K562 (cell line): ENCODE data around the gene SLC9A2. TPM values are rescaled to one million over a fixed set of nuclear protein-coding genes. Genes with fewer than 3 reads are reported as not detected.

Experiments used
- BACH1 ChIP-seq: fragments of 200-800 bp; sonication (Bioruptor generic); IDR thresholded peaks from 2 replicates; pipeline ENCODE4 v1.6.1; 2016; ENCODE audit warnings: missing genetic modification characterization, missing compliant biosample characterization
- EP400 ChIP-seq: fragments of 450-650 bp; IDR thresholded peaks from 2 replicates; pipeline ENCODE4 v1.6.1; 2017; ENCODE audit warnings: antibody characterized with exemption, mild to moderate bottlenecking, moderate library complexity
- FOXP1 ChIP-seq: sonication (generic); formaldehyde crosslinking; IDR thresholded peaks from 2 replicates; pipeline ENCODE4 v1.8.0; 2022; ENCODE audit warnings: mild to moderate bottlenecking, missing genetic modification reagents
- GTF2F1 ChIP-seq: IDR thresholded peaks from 2 replicates; pipeline ENCODE4 v1.6.1; 2011; ENCODE audit warnings: low read depth, low read length, improper control_type of control experiment
- HDAC3 ChIP-seq: fragments of 450-650 bp; IDR thresholded peaks from 2 replicates; pipeline ENCODE4 v1.6.1; 2018; ENCODE audit warnings: borderline replicate concordance, mild to moderate bottlenecking, moderate library complexity; ENCODE audit not compliant: partially characterized antibody
- ILF3 ChIP-seq: fragments of 450-650 bp; IDR thresholded peaks from 2 replicates; pipeline ENCODE4 v1.6.1; 2018; ENCODE audit warnings: antibody characterized with exemption, mild to moderate bottlenecking, moderate library complexity, borderline replicate concordance
- KAT8 ChIP-seq: fragments of 450-650 bp; IDR thresholded peaks from 2 replicates; pipeline ENCODE4 v1.6.1; 2016; ENCODE audit warnings: low read depth, mild to moderate bottlenecking
- MBD2 ChIP-seq: sonication (generic); IDR thresholded peaks from 2 replicates; pipeline ENCODE4 v1.6.1; 2016; ENCODE audit warnings: low read depth, borderline replicate concordance
- MCM3 ChIP-seq: fragments of 450-650 bp; IDR thresholded peaks from 2 replicates; pipeline ENCODE4 v1.6.1; 2016
- NEUROD1 ChIP-seq: fragments of 150-350 bp; IDR thresholded peaks from 2 replicates; pipeline ENCODE4 v1.6.1; 2014; ENCODE audit warnings: borderline replicate concordance, low read length, low read depth; ENCODE audit not compliant: partially characterized antibody
- NR4A1 ChIP-seq, 2 experiments: fragments of 250-450 bp in 1 of 2; fragments of 450-650 bp in 1 of 2; sonication (Bioruptor Pico) in 1 of 2; IDR thresholded peaks; 2 replicates each; pipeline versions ENCODE4 v1.4.0 to v1.6.1; 2016 to 2020; ENCODE audit warnings: mild to moderate bottlenecking in 2 of 2, missing compliant biosample characterization in 1 of 2, missing genetic modification characterization in 1 of 2, moderate library complexity in 1 of 2
- NRF1 ChIP-seq, 2 experiments: fragments of 450-650 bp; IDR thresholded peaks in 1 of 2; conservative IDR thresholded peaks in 1 of 2; 2 replicates each; pipeline ENCODE4 v1.6.1; 2014; ENCODE audit warnings: mild to moderate bottlenecking in 2 of 2
- RUNX1 ChIP-seq: sonication (generic); IDR thresholded peaks from 2 replicates; pipeline ENCODE4 v1.6.1; 2016; ENCODE audit warnings: antibody characterized with exemption, low read depth
- TSC22D4 ChIP-seq: fragments of 450-650 bp; IDR thresholded peaks from 2 replicates; pipeline ENCODE4 v1.6.1; 2016; ENCODE audit warnings: missing genetic modification characterization, missing biosample characterization, control low read depth
- ZNF507 ChIP-seq: conservative IDR thresholded peaks from 2 replicates; pipeline ENCODE4 v1.6.1; 2017; ENCODE audit warnings: missing genetic modification characterization, missing compliant biosample characterization
- ZNF695 ChIP-seq: fragments of 450-650 bp; formaldehyde crosslinking; IDR thresholded peaks from 2 replicates; pipeline ENCODE4 v1.4.0; 2020; ENCODE audit warnings: mild to moderate bottlenecking, moderate library complexity
- polyA plus RNA-seq, 8 experiments: library from polyadenylated mRNA; depleted of rRNA in 4 of 8; stranded (reverse) in 5 of 8; unstranded in 3 of 8; fragments of >200 nt; fragmentation: Nextera tagmentation in 2 of 8; fragmentation: Illumina TruSeq in 1 of 8; extraction: Ambion mirVana in 2 of 8; extraction: Trizol in 1 of 8; gene quantifications; 2 replicates each; pipeline versions ENCODE4 v1.2.1 to v1.2.3, GENCODE V29; 2011 to 2014; ENCODE audit warnings: inconsistent platforms in 1 of 8, missing spikeins in 1 of 8
- total RNA-seq, 7 experiments: library from RNA; depleted of rRNA in 6 of 7; stranded (reverse); fragments of >200 nt in 6 of 7; fragmentation: Illumina TruSeq in 2 of 7; extraction: Trizol in 2 of 7; gene quantifications; 2 replicates each; pipeline versions ENCODE4 v1.2.1 to v1.2.3, GENCODE V29; 2011 to 2021; ENCODE audit warnings: low replicate concordance in 1 of 7
- TF ChIP-seq, protein P1 (sequence below): fragments of 450-650 bp; IDR thresholded peaks from 2 replicates; pipeline ENCODE4 v1.6.1; 2017; ENCODE audit warnings: antibody characterized with exemption, mild to moderate bottlenecking
- TF ChIP-seq, protein P2 (sequence below): fragments of 250-450 bp; sonication (Bioruptor Pico); IDR thresholded peaks from 2 replicates; pipeline ENCODE4 v1.8.0; 2021; ENCODE audit warnings: moderate library complexity, mild to moderate bottlenecking, inconsistent platforms
- TF ChIP-seq, protein P3 (sequence below): fragments of 450-650 bp; formaldehyde crosslinking; IDR thresholded peaks from 2 replicates; pipeline ENCODE4 v1.4.0; 2020; ENCODE audit warnings: mild to moderate bottlenecking, mixed read lengths
- TF ChIP-seq, protein P4 (sequence below), 2 experiments: IDR thresholded peaks; 2 replicates each; pipeline ENCODE4 v1.6.1; 2012; ENCODE audit warnings: improper control_type of control experiment in 2 of 2, low read depth in 2 of 2, low read length in 2 of 2, borderline replicate concordance in 1 of 2

The SLC9A2 gene
- total and polyA plus RNA-seq, 9 of the 15 experiments (the other 6 are each of a cell fraction or from before 2014, with no cell fraction given) = 0.45 to 3.3 (median 1.6) TPM

DNA sequence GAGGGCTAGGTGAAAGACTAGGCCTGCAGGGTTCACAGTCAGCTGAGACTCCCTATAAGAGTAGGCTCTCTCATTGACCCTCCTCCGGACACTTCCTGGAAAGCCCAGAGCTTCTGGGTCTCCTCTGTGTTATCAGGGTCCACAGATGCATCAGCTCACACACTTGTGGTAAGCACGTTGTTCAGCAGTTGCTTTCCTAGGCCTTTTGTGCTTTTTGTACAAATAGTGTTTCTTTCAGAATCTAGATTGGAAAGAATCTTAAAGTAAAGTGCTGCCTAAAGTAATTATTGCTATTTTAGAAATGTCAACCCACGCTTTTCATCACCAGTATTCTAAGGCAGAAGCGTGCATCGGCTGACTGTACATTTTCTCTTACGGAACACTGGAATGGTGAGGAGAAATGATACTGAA lies 15.5 kb downstream of the SLC9A2 start (continued):
- TF ChIP-seq, protein P1, sequence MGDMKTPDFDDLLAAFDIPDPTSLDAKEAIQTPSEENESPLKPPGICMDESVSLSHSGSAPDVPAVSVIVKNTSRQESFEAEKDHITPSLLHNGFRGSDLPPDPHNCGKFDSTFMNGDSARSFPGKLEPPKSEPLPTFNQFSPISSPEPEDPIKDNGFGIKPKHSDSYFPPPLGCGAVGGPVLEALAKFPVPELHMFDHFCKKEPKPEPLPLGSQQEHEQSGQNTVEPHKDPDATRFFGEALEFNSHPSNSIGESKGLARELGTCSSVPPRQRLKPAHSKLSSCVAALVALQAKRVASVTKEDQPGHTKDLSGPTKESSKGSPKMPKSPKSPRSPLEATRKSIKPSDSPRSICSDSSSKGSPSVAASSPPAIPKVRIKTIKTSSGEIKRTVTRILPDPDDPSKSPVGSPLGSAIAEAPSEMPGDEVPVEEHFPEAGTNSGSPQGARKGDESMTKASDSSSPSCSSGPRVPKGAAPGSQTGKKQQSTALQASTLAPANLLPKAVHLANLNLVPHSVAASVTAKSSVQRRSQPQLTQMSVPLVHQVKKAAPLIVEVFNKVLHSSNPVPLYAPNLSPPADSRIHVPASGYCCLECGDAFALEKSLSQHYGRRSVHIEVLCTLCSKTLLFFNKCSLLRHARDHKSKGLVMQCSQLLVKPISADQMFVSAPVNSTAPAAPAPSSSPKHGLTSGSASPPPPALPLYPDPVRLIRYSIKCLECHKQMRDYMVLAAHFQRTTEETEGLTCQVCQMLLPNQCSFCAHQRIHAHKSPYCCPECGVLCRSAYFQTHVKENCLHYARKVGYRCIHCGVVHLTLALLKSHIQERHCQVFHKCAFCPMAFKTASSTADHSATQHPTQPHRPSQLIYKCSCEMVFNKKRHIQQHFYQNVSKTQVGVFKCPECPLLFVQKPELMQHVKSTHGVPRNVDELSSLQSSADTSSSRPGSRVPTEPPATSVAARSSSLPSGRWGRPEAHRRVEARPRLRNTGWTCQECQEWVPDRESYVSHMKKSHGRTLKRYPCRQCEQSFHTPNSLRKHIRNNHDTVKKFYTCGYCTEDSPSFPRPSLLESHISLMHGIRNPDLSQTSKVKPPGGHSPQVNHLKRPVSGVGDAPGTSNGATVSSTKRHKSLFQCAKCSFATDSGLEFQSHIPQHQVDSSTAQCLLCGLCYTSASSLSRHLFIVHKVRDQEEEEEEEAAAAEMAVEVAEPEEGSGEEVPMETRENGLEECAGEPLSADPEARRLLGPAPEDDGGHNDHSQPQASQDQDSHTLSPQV = peak; percentile 72; the same call in 1 of the 2 replicates
- TF ChIP-seq TSC22D4 (tag) = no peak
- 0 out of 2 replicates have a peak, but pooled peaks have one; percentile 20 for TF ChIP-seq GTF2F1
- no peak for TF ChIP-seq FOXP1 (CRISPR knock-in tag)
- no peak for TF ChIP-seq KAT8
- TF ChIP-seq HDAC3 = peak; percentile 10
- TF ChIP-seq, protein P2, sequence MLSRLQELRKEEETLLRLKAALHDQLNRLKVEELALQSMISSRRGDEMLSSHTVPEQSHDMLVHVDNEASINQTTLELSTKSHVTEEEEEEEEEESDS (CRISPR knock-in tag) = no peak
- TF ChIP-seq MBD2 = peak; percentile 46; the same call in 1 of the 2 replicates
- TF ChIP-seq NR4A1 (CRISPR knock-in tag; IDR thresholded peaks at IDR 0.05) = no peak
- no peak for TF ChIP-seq NR4A1 (tag; IDR thresholded peaks at IDR 0.05)
- 0 out of 2 replicates have a peak, but pooled peaks have one; percentile 63 for TF ChIP-seq RUNX1
- no peak for TF ChIP-seq ILF3
- no peak for TF ChIP-seq MCM3
- TF ChIP-seq EP400 = peak; percentile 60
- no peak for TF ChIP-seq NRF1 (conservative IDR thresholded peaks at IDR 0.05 in 1 of 2, IDR thresholded peaks at IDR 0.05 in 1 of 2)
- no peak for TF ChIP-seq ZNF507
- TF ChIP-seq, protein P3, sequence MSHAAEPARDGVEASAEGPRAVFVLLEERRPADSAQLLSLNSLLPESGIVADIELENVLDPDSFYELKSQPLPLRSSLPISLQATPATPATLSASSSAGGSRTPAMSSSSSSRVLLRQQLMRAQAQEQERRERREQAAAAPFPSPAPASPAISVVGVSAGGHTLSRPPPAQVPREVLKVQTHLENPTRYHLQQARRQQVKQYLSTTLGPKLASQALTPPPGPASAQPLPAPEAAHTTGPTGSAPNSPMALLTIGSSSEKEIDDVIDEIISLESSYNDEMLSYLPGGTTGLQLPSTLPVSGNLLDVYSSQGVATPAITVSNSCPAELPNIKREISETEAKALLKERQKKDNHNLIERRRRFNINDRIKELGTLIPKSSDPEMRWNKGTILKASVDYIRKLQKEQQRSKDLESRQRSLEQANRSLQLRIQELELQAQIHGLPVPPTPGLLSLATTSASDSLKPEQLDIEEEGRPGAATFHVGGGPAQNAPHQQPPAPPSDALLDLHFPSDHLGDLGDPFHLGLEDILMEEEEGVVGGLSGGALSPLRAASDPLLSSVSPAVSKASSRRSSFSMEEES (CRISPR knock-in tag) = no peak
- TF ChIP-seq, protein P4, sequence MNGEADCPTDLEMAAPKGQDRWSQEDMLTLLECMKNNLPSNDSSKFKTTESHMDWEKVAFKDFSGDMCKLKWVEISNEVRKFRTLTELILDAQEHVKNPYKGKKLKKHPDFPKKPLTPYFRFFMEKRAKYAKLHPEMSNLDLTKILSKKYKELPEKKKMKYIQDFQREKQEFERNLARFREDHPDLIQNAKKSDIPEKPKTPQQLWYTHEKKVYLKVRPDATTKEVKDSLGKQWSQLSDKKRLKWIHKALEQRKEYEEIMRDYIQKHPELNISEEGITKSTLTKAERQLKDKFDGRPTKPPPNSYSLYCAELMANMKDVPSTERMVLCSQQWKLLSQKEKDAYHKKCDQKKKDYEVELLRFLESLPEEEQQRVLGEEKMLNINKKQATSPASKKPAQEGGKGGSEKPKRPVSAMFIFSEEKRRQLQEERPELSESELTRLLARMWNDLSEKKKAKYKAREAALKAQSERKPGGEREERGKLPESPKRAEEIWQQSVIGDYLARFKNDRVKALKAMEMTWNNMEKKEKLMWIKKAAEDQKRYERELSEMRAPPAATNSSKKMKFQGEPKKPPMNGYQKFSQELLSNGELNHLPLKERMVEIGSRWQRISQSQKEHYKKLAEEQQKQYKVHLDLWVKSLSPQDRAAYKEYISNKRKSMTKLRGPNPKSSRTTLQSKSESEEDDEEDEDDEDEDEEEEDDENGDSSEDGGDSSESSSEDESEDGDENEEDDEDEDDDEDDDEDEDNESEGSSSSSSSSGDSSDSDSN (IDR thresholded peaks at IDR 0.05; ENCODE audit: borderline replicate concordance in 1 of 2, low read depth in 2 of 2, low read length in 2 of 2) = 0 out of 4 replicates have a peak, but pooled peaks of 1 of the 2 experiments have one; percentile 66
- TF ChIP-seq NEUROD1 = no peak
- no peak for TF ChIP-seq BACH1
- TF ChIP-seq ZNF695 (CRISPR knock-in tag) = no peak
